Measurements from ENCODE around the gene MRPL4. TPM values are rescaled to one million over a fixed set of nuclear protein-coding genes. Genes with fewer than 3 reads are reported as not detected.
A peak's percentile ranks its signal among the peaks of the same experiment; 100 is the strongest.

The MRPL4 gene
- polyA plus RNA-seq, 1 of the 3 experiments (the other 2 are of a cell fraction) = 110 TPM

GRCh38 chr19:10288662-10289166, 36.7 kb downstream of the MRPL4 start:
- peak overlapping the region; percentile 37 to 77 for H3K4me3 ChIP-seq (ENCODE audit: low read depth in 2 of 2, low read length in 1 of 2)
- DNase-seq = peak; percentile 83

GRCh38 chr19:10289167-10289835, 37.3 kb downstream of the MRPL4 start:
- POLR2A ChIA-PET = interaction anchor here (1.2 to 1.4 kb wide), 2 partner anchors 11 to 13 kb away, joined by 3 to 4 read pairs; no protein-coding TSS in a partner anchor
- Histone ChIP-seq H3K27ac (ENCODE audit: low read depth in 2 of 2, low read length in 1 of 2) (no peak overlapping the region), H3K9me3 (no peaks in the 10 kb centered on the region), H3K9ac (no peak overlapping the region), H3K4me3 (ENCODE audit: low read depth in 2 of 2, low read length in 1 of 2) (peak overlapping the region; percentile 37 to 77), H3K27me3 (ENCODE audit: insufficient read depth) (no peaks in the 10 kb centered on the region; the same call in 1 of the 2 replicates), H4K20me1 (ENCODE audit: insufficient read depth) (no peaks in the 10 kb centered on the region), H3K9me2 (no peaks in the 10 kb centered on the region), H3K36me3 (replicated peaks in 1 of 2; ENCODE audit: control insufficient read depth in 1 of 2, insufficient read depth in 2 of 2, low read length in 1 of 2) (no peaks in the 10 kb centered on the region), H2AFZ (ENCODE audit: low read depth) (peak overlapping the region; percentile 91), H3F3A (replicated peaks; ENCODE audit: insufficient read depth) (peaks cover 6% of the 10 kb centered on the region), H3K79me2 (ENCODE audit: insufficient read depth) (no peaks in the 10 kb centered on the region), H3K4me1 (ENCODE audit: control insufficient read depth in 1 of 2, insufficient read depth in 2 of 2, low read depth in 1 of 2, low read length in 1 of 2) (peaks cover 0 to 39% of the 10 kb centered on the region in 2 experiments; a peak in 1 of 4 replicates), H3K4me2 (peak overlapping the region; percentile 98)
- 3% methylated on average over 23 of the region's 50 CpGs for WGBS (ENCODE audit: low lambda C conversion rate)
- peak; percentile 68 for DNase-seq
- CTCF ChIA-PET = interaction anchor here (0.6 to 7.4 kb wide), 11 partner anchors 10 to 128 kb away, joined by 3 to 65 read pairs (median 6); partner anchors contain the start of genes CDC37 and ICAM1
- peak; percentile 58 for TF ChIP-seq MXI1 (IDR thresholded peaks at IDR 0.05; ENCODE audit: low read depth, low read length)
- no peak for TF ChIP-seq PBX3 (IDR thresholded peaks at IDR 0.05)
- TF ChIP-seq USF1 (IDR thresholded peaks at IDR 0.05; ENCODE audit: borderline replicate concordance, low read depth) = peak; percentile 45; the same call in 1 of the 2 replicates
- peak; percentile 83 for TF ChIP-seq MAX (IDR thresholded peaks at IDR 0.05; ENCODE audit: low read depth)

More at GRCh38 chr19:10288662-10289166, 36.7 kb downstream of the MRPL4 start:
- TF ChIP-seq TEAD4 (IDR thresholded peaks at IDR 0.05; ENCODE audit: borderline replicate concordance, insufficient read depth) = no peak
- TF ChIP-seq RAD21 (IDR thresholded peaks at IDR 0.05; ENCODE audit: low read length) = no peak
- TF ChIP-seq FOXJ3 (CRISPR knock-in tag; IDR thresholded peaks at IDR 0.05) = no peak
- TF ChIP-seq GATA2 (CRISPR knock-in tag; IDR thresholded peaks at IDR 0.05) = no peak
- no peak for TF ChIP-seq USF1 (IDR thresholded peaks at IDR 0.05; ENCODE audit: borderline replicate concordance, low read depth)
- 0 out of 2 replicates have a peak, but pooled peaks have one; percentile 11 for TF ChIP-seq RFX5 (IDR thresholded peaks at IDR 0.05; ENCODE audit: low read length)
- no peak for TF ChIP-seq MEF2A (IDR thresholded peaks at IDR 0.05; ENCODE audit: borderline replicate concordance, low read depth)
- no peak for TF ChIP-seq MXI1 (IDR thresholded peaks at IDR 0.05; ENCODE audit: low read depth, low read length)
- H3K27ac ChIP-seq (ENCODE audit: low read depth in 2 of 2, low read length in 1 of 2) = no peak overlapping the region
- H3K9me3 ChIP-seq = no peaks in the 10 kb centered on the region
- peak overlapping the region; percentile 98 for H3K4me2 ChIP-seq
- ChIA-PET CTCF (interaction anchor here (1.2 to 7.4 kb wide), 9 partner anchors 10 to 128 kb away, joined by 3 to 65 read pairs (median 9); partner anchors contain the start of genes CDC37 and ICAM1), POLR2A (interaction anchor here (1.2 to 1.4 kb wide), 2 partner anchors 11 to 13 kb away, joined by 3 to 4 read pairs; no protein-coding TSS in a partner anchor)
- H3K79me2 ChIP-seq (ENCODE audit: insufficient read depth) = no peaks in the 10 kb centered on the region
- no peaks in the 10 kb centered on the region; the same call in 1 of the 2 replicates for H3K27me3 ChIP-seq (ENCODE audit: insufficient read depth)
- H3K36me3 ChIP-seq (replicated peaks in 1 of 2; ENCODE audit: control insufficient read depth in 1 of 2, insufficient read depth in 2 of 2, low read length in 1 of 2) = no peaks in the 10 kb centered on the region
- WGBS (ENCODE audit: low lambda C conversion rate) = 0% methylated on average over 10 of the region's 23 CpGs
- H2AFZ ChIP-seq (ENCODE audit: low read depth) = peak overlapping the region; percentile 91; the same call in 1 of the 2 replicates
- peaks cover 0 to 39% of the 10 kb centered on the region in 2 experiments; a peak in 1 of 4 replicates for H3K4me1 ChIP-seq (ENCODE audit: control insufficient read depth in 1 of 2, insufficient read depth in 2 of 2, low read depth in 1 of 2, low read length in 1 of 2)
- peaks cover 6% of the 10 kb centered on the region for H3F3A ChIP-seq (replicated peaks; ENCODE audit: insufficient read depth)
- H3K9ac ChIP-seq = no peak overlapping the region
- no peaks in the 10 kb centered on the region for H3K9me2 ChIP-seq
- no peaks in the 10 kb centered on the region for H4K20me1 ChIP-seq (ENCODE audit: insufficient read depth)
